GM21529 (cell line): ENCODE measurements around the gene JAG2.

Experiments
- ATAC-seq: cut with Tn5 transposase; IDR thresholded peaks from one replicate; pipeline ENCODE4 v1.9.1; 2021; ENCODE audit not compliant: unreplicated experiment

Gene JAG2

DNA sequence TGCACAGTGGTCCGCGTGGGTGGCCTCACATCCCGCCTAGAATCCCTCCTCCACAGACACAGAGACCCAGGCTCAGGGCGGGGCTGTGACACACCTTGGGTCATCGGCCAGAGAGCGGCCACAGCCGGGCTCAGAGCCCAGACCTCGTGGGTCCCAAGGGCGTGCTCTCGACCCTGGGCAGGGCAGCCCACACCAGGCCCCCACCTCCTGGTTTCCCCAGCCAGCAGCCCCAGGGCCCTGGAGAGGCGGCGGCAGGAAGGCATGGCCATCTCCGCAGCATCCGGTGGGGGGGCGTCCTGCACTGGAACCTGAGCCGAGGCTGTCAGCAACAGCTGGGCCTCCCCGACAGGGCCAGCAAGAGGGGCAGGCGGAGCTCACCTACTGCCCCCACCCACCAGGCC lies 15.2 kb downstream of the JAG2 start:
- no peak for ATAC-seq

DNA sequence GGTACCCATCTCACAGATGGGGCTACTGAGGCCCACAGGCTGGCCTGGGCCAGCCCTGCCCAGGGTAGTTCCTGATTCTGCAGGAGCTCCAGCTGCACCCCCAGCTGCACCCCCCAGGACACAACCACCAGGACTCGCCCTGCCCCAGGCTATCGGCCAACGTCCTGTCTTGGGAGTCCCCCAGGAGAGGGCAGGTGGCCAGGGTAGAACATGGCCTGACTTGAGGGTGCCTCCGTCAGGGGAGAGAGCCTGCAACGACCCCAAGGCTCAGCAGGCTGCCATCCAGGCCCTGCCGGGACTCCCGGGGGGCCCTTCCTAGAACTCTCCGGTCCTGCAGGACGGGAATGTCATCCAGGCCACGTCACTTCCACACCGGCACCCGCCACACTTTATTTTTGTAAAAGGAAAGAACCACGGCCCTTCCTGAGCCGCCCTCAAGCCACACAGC lies 15.8 kb downstream of the JAG2 start:
- no peak for ATAC-seq

DNA sequence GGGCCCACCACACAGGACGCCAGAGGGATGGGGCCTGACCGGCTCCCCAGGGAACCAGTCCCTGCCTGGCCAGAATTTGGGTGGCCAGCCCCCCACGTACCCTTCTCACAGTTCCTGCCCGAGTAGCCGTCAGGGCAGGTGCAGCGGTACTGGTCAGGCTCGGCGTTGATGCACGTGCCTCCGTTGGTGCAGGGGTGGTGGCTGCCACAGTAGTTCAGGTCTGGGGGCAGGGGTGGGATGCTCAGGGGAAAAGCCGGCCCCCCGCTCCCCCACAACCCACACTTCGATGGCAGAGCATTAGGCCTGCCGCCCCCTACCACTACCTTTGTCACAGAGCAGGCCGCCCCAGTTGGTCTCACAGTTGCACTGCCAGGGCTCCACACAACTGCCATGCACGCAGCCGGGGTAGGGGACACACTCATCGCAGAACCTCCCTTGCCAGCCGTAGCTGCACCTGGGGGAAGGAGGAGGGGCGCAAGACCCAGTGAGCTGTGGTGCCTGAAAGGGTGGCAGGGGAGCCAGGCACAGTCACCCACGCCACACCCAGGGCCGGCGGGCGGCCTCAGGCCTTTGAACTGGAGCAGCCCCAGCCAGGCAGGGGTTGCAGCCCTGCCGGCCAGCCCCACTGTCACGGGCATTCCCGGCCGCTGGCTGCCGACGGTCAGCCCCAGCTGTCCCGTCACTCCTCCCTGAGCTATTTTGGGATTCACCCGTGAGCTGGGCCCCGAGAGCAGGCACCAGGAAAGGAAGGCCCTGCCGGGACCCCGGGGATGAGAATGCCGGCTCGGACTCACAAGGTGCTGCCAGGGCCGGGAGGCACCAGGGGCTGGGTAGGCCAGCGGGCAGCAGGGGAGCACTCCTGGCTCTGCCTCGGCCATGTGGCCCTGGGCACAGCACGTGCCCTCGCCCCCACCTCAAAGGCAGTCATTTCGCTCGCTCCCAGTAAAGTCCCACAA lies 16.5 kb downstream of the JAG2 start:
- no peak for ATAC-seq

DNA sequence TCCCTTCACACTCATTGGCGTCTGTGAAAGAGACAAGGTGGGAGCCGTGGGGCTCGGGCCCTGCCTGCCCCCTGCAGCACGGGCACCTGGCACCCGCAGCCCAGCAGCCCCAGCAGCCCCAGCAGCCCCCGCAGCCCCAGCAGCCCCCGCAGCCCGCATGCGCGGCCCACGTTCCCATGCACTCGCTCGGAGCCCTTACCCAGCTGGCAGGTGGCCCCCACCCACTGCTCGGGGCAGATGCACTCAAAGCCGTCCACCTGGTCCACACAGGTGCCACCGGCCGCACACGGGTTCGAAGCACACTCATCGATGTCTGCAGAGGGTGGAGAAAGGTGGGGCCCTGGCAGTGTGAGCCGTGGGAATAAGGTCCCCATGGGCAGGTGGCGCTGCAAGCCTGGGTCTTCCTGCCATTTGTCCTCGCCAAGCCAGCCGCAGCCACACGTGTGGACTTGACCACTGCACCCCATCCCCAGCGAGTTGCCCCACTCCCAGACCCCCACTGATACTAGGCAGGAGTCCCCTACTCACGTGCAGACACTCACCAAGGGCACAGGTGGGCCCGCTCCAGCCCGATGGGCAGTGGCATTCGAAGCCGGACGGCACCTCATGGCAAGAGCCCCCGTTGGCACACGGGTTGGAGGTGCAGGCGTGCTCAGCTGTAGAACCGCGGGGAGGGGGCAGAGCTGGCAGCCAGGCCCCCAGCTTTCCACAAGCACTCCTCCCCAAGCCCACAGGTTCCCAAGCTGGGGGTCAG lies 17.3 kb downstream of the JAG2 start:
- no peak for ATAC-seq

DNA sequence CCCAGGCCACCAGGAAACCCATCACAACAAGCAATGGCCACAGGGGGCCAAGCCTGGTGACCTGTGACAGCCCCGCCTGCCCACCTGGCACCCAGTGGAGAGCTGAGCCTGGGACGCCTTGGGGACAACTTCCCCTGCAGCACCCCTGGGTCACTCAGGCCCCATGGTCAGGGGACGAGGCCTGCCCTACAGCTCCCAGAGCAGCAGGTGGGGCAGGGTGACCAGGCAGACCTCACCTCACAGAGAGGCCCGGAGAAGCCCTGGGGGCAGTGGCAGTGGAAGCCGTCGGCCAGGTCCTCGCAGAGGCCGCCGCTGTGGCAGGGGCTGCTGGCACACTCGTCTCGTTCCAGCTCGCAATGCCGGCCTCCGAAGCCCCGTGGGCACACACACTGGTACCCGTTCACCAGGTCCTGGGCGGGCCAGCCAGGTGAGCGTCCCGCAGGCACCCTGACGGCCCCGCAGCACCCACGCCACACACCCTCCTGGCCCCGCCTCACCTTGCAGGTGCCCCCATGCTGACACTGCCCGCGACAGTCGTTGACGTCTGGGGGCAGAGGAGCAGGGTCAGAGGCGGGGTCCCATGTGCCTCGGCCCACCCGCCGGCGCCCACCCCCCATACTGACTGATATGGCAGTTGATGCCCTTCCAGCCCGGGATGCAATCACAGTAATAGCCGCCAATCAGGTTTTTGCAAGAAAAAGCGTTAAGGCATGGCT lies 18.1 kb downstream of the JAG2 start:
- no peak for ATAC-seq

DNA sequence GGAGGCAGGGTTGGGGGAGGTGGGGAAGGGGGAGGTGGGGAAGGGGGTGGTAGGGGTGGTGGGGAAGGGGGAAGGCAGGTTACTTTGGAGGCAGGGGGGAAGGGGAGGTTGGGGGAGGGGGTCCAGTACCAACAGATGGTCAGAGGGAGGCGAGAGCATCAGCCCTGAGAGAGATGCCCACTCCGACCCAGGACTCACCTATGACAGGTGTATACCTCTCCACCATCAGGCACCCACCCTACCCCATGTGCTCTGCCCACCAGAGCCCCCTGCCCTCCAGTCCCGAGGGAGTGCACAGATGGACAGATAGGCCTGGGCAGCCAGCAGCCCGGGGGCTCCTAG lies 18.6 kb downstream of the JAG2 start:
- no peak for ATAC-seq

DNA sequence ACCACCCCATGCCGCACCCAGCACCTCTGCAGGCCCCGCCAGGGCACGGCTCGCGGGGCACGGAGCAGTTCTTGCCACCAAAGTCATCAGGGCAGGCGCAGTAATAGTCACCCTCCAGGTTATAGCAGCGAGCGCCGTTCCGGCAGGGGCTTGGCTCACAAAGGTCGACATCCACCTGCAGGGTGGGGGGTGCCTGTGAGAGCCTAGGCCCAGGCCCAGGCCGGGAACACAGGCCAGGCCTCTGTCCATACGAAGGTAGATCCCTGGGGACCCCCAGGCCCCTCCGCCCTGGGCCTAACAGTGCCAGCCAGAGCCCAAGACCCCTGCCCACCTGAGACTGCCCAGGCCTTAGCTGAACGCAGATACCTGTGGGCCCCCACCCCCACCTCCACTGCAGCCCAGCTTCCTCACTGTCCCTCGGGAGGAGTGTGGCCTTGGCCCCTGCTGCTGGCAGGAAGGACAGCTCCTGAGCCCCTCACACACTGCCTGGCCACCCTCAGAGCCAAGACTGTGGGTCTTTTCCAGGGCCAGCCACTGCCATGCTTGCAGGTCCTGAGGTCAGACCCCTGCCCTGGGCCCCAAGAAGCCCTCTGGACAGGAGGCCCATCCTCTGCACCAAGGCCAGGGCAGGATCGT lies 19.3 kb downstream of the JAG2 start:
- ATAC-seq, result no peak

DNA sequence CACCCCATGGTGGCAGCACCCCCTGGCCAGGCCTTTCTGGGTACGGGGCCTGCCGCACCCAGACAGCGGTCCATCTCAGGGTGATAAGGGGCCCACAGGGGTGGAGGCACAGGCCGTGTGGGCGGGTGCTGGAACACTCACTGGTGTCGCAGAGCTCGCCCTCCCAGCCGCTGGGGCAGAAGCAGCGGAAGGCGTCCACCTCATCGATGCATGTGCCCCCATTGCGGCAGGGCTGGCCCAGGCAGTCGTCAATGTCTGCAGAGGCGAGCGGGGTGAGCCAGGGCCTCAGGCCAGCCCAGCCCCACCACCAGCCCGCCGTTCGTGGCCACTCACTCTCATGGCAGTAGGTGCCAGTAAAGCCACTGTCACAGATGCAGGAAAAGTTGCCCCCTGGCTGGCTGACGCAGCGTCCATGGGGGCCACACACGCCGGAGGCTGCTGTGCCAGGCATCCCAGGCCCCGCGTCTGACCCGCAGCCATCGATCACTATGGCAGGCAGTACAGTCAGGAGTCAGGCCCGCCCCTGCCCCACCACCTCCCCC lies 19.9 kb downstream of the JAG2 start:
- ATAC-seq, result no peak

DNA sequence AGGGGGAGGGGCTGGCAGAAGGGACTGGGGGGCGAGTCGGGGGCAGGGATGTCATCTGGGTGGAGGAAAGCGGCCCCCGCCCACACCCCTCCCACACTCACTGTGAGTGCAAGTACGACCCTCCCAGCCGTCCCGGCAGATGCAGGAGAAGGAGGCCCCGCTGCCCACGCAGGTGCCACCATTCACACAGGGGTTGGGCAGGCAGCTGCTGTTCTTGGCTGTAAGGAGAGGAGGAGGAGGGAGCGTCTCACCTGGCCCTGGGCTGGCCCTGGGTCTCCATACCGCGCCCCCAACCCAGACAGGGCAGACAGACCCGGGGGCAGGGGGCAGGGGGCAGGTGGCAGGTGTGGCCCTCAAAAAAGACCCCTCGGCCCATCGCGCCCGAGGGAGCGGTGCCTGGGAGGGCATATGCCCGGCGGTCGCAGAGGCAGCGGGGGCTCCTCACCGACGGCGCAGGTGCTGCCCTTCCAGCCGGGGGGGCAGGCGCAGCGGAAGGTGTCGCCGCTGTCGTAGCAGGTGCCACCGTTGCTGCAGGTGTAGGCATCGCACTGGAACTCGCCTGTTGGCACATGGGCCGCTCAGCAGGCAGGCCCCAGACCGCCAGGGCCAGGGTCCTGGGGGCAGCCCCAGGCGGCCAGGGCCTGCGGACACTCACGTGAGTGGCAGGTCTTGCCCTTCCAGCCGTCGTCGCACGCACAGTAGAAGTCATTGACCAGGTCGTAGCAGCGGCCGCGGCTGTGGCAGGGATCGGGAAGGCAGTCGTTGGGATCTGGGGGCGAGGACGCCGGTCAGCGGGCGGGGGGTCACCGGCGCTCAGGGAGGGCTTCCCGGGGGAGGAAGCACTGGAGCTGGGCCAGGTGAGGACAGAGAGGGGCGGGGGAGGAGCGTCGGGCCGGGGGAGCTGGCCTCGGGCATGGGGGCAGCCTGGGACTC lies 20.6 kb downstream of the JAG2 start:
- no peak for ATAC-seq

DNA sequence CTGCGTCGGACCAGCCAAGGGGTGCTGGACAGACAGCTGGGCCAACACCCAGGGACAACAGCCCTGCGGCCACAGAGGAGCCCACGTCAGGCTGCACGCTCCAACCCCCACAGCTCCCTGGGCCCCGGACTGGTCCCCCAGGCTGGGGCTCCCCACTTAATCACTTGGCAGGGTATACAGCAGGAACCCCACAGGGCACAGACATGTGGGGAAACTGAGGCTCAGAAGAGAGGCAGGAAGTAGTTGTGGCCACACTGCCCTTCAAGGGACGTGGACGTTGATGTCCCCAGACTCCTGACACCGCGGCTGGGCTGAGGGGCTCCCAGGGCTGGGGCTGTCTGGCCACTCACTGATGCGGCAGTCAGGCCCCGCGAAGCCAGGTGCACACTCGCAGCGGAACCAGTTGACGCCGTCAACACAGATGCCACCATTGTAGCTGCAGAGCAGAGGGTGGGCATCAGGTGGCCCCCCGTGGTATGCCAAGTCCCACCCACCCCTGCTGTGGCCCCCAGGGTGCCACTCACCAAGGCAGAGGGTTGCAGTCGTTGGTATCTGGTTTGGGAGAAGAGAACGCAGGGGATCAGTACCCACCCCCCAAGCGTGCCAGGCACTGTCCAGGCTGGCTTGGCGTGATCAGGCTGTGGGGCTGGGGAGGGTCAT lies 21.5 kb downstream of the JAG2 start:
- no peak for ATAC-seq

DNA sequence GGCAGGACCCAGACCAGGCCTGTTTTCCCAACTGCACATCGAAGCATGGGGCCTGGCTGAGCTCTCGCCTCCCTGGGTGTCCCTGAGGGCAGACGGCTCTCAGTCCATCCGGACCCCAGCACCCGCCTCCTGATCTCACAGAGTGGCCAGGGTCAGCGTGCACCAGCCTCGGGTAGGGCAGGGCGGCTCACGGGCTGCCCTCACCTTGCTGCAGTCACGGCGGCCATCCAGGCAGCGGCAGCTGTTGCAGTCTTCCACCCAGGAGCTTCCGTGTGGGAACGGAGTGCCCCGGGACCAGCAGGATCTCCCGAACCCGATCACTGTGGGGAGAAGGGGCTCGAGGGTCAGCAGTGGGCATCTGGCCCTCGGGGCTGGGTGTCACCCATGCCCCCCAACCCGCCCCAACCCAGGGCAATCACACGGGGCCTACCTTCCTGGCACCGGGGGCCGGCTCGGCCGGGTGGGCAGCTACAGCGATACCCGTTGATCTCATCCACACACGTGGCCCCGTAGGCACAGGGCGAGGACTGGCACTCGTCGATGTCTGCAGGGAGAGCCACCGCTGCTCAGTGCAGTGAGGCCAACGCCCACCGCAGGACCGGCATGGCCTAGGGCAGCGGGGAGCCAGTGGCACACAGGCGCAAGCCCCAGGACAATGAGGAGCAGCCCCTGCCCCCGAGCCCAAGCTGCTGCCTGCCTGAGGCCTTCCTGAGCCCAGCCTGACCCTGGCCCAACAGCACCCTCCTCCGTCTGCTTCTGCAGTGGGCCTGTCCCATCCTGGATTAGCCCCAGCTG lies 22.2 kb downstream of the JAG2 start:
- no peak for ATAC-seq

DNA sequence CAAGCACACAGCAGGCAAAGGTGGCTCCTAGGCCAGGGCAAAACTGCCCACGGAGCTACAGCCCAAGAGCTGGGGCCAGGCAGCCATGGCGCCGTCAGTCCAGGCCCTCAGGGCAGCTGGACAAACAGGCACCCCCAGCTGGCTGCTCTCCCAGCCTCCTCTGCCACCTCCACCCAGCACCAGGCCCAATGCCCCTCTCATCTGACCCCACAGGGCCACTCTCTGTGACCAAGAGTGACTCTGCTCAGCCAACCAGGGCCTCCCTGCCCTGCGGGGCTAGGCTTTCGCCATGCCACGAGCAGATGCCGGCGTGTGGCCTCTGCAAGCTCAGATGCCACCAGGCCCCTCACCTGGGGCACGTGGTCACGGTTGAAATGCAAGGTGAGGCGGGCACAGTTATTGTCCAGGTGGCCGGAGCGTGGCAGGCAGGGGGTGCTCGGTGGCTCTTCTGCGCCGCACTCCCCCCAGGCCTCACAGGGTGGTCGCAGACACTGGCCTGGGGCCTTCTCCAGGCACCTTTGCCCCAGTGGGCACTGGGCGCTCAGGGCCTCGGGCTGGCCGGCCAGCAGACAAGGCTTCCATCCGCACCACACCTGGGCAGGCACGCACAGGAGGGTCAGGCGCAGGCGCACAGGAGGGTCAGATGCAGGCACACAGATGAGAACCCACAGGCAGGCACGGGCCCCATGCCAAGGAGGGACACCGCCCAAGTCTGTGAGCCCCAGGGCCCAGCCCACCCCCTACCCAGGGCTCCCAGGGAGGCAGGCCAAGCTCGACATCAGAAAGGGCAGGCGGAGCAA lies 23.0 kb downstream of the JAG2 start:
- no peak for ATAC-seq

DNA sequence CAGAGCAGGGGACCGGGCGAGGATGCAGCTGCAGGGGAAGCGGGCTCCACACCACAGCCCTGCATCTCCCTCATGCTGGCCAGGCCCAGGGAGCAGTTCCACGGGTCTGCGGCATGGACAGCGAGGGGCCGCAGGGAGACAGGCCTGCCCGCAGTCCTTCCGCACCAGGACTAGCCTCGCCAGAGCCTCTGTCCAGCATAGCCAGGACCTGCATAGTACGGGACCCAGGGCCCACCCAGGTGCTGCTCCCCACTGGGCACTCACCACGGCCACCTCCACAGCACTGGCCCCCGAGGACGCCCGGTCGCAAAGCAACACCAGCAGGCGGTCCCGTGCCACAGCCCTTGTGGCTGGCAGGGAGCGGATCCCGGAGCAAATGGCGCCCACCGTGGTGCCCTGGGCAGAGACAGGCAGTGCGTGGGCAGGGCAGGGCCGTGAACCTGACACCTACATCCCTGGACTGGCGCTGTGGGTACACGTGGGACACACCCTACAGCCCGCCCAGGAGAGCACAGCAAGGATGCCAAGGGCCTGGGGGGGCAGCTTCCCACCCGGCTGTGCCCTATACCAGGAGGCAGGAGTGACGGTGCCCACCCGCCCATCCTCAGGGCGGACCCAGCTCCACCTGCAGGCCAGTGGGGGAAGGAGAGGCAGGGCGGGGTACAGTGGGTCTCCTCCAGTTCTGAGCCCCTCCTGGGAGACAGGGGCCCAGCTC lies 23.8 kb downstream of the JAG2 start:
- ATAC-seq, result no peak

DNA sequence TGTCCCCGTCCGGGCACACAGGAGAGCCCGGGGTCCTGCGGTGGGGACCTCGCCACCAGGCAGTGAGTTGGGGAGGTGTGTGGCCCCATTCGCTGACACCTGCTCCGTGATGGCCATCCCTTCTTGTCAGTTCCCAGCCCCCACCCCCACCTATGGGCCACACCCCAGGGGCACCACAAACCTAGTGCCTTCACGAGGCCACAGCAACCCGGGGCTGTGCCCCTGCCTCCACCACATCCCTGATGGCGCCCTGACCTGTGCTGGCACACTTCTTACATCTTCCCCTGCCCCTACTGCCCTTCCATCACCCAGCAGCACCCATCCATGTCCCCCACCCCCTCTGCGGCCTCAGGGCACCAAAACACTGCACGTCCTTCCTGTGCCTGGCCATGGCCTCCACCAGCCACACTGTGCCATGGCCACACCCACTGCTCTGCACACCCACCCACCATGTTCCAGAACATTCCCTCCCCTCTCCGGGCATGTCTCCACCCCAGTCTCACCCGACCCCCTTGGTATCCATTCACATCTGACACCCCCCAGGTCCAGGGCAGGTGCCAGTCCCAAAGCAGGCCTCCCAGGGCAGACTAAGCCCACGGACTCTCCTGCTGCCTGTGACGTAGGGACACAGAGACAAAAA lies 24.4 kb downstream of the JAG2 start:
- no peak for ATAC-seq

DNA sequence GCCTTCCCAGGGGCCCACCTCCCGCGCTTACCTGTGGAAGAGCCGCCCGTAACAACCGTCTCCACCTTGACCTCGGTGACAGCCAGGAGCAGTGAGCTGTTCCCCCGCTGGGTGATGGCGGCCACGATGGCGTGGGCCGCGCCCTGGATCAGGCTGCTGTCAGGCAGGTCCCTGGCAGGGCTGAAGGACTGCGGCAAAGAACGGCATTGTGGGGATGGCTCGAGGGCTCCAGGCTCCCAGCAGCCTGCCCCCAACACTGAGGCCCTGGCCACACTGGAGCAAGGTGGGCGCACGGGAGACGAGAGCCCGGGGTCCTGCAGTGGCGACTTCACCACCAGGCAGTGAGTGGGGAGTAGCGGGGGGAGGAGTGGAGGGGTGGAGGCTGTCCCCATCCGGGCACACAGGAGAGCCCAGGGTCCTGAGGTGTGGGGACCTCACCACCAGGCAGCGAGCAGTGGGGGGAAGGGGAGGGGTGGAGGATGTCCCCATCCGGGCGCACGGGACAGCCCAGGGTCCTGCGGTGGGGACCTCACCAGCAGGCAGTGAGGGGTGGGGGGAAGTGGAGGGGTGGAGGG lies 25.0 kb downstream of the JAG2 start:
- ATAC-seq, result no peak
